Heart left ventricle (tissue), 13 donors: Measurements from ENCODE around the gene SIRT1.
"Not testable (repeated sequence)": the region's sequence is repeated elsewhere in the genome, so short reads cannot be mapped to it uniquely, and the experiment has no call there.

Experiments used
- POLR2A ChIP-seq, 2 donors: fragments of 450-650 bp; IDR thresholded peaks; one replicate each; pipeline ENCODE4 v1.6.1; 2017; ENCODE audit warnings: antibody characterized with exemption in 2 of 2, mild to moderate bottlenecking in 2 of 2, moderate library complexity in 2 of 2
- TF ChIP-seq, protein P1 (sequence below), 12 donors: fragments of 200-600 bp; sonication (generic) in 4 of 12; IDR thresholded peaks; one replicate each; pipeline versions ENCODE4 v1.5.0 to v1.8.0; 2018 to 2022; ENCODE audit warnings: antibody characterized with exemption in 12 of 12, mild to moderate bottlenecking in 5 of 12
- donor health status: ischemic (EF 13 %, LVEDD 7.1; RV severe dilation, severe dysfunction).
- donor health status: DM: no; HTN: yes; CAD: no.
- donor health status: DM: no; HTN: no; CAD: no.
- donor health status: ischemic (EF 25% LVEDD 6.9; RV normal size, moderate dysfunction).
- donor health status: ischemic (EF 25% LVEDD 5.7; RV mildly dilated, moderate dysfunction).
- donor health status: ischemic (EF 35%, LVEDD 5.7; RV mildly dilated, moderate dysfunction).
- donor health status: nonischemic (EF 11% LVEDD 7.7; RV severe dilation, severe dysfunction).
- donor health status: DM: yes; HTN: yes; CAD: no.
- donor health status: PGD.
- donor health status: ischemic (EF 29% LVEDD 5.4; RV normal size, mild dysfunction).
- donor health status: nonischemic (EF 23%, LVEDD 6.1; RV moderate dilation, normal function).

GRCh38 chr10:67839511-67839910 is 44.9 kb upstream of the SIRT1 start:
- TF ChIP-seq, protein P1, sequence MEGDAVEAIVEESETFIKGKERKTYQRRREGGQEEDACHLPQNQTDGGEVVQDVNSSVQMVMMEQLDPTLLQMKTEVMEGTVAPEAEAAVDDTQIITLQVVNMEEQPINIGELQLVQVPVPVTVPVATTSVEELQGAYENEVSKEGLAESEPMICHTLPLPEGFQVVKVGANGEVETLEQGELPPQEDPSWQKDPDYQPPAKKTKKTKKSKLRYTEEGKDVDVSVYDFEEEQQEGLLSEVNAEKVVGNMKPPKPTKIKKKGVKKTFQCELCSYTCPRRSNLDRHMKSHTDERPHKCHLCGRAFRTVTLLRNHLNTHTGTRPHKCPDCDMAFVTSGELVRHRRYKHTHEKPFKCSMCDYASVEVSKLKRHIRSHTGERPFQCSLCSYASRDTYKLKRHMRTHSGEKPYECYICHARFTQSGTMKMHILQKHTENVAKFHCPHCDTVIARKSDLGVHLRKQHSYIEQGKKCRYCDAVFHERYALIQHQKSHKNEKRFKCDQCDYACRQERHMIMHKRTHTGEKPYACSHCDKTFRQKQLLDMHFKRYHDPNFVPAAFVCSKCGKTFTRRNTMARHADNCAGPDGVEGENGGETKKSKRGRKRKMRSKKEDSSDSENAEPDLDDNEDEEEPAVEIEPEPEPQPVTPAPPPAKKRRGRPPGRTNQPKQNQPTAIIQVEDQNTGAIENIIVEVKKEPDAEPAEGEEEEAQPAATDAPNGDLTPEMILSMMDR (IDR thresholded peaks at IDR 0.05), result not testable (repeated sequence)
- TF ChIP-seq POLR2A (IDR thresholded peaks at IDR 0.05), result not testable (repeated sequence)
